GM19397 (cell line): ENCODE data around the gene HECA.
"Not testable (repeated sequence)": the region's sequence is repeated elsewhere in the genome, so short reads cannot be mapped to it uniquely, and the experiment has no call there.

Experiments used
- ATAC-seq: cut with Tn5 transposase; IDR thresholded peaks from one replicate; pipeline ENCODE4 v1.9.1; 2021; ENCODE audit warnings: mild to moderate bottlenecking, moderate library complexity; ENCODE audit not compliant: unreplicated experiment

The HECA gene

DNA sequence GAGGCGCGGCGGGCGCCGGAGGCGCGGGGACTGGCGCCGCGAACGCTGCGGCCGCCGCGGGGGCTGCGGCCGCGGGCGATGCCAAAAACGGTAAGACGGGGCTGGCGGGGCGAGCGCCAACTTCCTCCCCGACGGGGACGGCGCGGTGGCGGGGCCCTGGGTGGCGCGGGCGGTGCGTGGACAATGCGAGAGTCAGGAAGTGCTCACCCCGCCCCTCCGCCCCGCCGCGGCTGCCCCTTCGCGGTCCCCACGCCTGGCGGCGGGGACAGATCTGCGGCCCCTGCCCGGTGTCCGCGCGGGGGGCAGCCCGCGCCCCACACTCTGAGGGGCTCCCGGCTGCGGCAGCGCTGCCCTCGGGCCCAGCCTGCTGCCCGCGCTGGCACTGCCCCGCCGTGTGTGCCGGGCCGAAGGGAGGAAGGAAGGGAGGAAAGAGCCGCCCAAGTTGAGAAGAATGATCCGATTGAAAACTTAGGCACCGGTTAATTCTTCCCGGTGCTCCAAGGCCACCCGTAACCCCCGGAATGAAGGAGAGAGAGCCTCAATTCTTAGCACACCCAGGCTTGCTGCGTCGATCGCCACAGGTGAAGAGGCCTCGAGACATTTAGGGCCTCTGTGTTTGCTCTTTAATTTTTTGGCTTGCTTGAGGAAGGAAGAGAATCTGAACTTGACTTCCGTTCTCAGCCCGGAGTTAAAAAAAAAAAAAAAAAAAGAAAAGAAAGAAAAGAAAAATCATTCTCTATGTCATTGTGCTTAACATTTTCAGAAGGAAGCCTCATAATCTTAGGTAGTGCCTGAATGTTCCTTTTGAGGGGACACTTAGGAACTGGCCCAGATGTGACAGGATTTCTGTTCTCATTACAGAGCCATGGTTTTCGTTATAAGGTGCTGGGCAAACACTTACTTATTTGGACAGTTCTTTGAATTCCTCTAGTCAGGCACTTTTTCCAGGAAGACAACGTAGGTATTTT, 982 bp downstream of the HECA start:
- peak; percentile 43 for ATAC-seq

DNA sequence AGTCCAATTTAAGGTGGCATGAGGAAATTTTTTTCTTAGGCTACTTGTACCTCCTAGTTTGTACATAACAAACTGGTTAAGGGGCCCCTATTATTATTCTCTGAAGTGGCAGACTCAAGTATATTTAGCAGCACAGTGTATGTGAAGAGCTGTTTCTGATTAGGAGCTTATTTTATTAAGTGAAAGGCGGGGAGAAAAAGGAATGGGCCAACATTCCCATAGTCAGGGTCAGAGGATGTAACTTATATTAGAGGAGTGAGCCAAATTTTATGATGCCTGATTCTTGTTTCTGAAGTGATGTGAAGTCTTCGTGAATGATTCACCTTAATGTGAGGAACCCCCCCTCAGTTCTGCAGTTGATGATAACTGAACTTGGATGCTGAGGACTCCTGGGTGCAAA, 2.8 kb downstream of the HECA start:
- ATAC-seq = no peak

DNA sequence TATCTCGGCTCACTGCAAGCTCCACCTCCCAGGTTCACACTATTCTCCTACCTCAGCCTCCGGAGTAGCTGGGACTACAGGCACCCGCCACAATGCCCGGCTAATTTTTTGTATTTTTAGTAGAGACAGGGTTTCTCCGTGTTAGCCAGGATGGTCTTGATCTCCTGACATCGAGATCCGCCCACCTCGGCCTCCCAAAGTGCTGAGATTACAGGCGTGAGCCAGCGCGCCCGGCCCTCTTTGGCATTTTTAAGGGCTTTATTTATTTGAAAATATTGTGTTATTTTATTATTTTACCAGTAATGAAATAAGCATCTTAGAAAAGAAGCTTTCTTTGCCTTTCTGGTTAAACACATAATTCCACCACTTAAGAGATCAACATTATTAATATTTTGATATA, 6.0 kb downstream of the HECA start:
- not testable (repeated sequence) for ATAC-seq

GRCh38 chr6:139142262-139142661, 7.4 kb downstream of the HECA start:
- no peak for ATAC-seq

- no peak for ATAC-seq
Observed at GRCh38 chr6:139143111-139143510, 8.2 kb downstream of the HECA start.

- no peak for ATAC-seq
Observed at GRCh38 chr6:139144490-139145085, 9.7 kb downstream of the HECA start.

- ATAC-seq = no peak
Observed at GRCh38 chr6:139145661-139146060, 10.8 kb downstream of the HECA start.

GRCh38 chr6:139146317-139146726, 11.4 kb downstream of the HECA start:
- ATAC-seq = no peak

DNA sequence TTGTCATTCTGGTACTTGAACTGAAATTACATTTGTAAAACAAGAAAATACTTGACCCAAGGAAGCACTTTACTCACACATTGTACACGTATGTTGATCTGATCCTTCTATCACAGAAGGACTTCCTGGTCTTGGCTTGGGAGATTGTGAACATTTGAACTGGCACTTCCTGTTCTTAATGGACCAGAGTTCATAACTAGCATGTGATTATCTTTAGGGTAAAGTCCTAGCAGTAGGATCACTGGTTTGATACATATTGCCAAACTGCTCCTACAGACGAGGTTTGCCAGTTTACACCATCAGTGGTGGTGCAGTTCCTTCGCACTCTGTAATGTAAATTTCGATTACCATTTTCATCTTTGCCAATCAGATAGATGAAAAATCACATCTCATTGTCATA, 12.7 kb downstream of the HECA start:
- ATAC-seq = no peak

DNA sequence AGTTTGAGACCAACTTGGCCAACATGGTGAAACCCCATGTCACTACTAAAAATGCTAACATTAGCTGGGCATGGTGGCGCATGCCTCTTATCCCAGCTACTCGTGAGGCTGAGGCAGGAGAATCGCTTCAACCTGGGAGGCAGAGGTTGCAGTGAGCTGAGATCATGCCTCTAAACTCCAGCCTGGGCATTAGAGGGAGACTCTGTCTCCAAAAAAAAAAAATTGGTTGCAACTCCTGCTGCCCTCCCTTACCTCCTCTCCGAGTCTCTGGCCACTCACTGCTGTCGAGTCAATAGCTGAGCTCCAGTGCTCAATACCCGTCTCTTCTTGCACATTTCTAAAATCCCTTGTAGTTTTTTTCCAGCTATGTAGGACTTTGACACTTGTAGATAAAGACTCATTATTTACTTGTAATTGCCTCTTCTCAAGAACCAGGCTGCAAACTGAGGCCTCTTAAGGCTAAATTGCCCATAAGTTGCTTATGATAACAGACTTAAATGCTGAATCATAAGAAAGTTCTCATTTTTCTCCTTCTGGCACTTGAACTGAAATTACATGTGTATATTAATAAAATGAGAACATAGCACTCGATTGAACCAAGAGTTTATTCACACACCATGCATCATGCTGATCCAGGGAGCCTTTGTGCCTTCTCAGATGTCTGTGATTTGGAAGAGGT, 13.8 kb downstream of the HECA start:
- ATAC-seq = no peak

DNA sequence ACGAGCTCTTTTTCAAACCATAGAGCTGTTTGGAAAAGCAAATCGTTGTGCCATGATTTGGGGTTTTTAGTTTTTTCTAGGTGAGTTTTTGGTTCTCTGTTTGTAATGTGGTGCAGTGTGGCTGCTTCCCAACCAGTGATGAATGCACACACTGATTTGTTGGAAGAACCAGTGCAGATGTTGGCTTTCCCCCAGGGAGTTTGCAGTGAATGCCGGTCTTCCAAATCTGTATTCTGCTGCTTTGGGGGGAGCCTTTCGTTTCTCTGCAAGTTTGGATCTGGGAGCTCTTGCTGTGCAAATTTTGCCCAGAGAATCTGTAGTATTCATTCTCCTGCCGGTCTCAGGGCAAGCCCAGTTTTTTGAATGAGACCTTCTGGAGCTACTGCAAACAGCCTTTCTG, 14.5 kb downstream of the HECA start:
- ATAC-seq = no peak

GRCh38 chr6:139150920-139151319, 16.0 kb downstream of the HECA start:
- no peak for ATAC-seq

DNA sequence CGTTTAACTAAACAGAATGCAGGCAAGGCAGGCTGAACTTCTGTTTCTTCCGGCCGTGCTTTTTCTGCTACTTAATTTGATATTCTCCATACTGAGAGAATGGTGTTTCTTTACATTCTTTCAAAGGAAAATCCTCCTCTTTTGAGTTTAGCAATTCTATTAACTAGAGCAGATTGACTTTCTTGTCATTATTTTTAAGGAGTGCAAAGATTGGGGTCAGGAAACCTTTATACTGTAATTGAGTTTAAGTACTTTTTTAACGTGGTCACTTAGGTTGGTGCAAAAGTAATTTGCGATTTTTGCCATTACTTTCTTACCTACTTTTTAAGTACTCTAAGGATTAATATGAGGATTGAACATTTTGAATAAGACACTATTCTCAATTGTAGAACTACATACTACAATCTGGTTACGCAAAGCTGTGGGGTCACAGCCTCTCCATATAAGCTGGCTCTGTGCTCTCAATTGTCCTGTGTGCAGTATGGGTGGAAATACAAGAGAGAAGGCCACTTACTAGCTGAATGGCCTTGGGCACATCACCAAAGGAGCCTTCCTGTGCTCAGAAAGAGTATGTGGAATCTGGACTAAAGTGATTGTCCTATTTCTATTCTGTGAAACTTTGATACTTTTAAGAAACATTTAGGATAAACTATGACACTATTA, 16.7 kb downstream of the HECA start:
- ATAC-seq = no peak

DNA sequence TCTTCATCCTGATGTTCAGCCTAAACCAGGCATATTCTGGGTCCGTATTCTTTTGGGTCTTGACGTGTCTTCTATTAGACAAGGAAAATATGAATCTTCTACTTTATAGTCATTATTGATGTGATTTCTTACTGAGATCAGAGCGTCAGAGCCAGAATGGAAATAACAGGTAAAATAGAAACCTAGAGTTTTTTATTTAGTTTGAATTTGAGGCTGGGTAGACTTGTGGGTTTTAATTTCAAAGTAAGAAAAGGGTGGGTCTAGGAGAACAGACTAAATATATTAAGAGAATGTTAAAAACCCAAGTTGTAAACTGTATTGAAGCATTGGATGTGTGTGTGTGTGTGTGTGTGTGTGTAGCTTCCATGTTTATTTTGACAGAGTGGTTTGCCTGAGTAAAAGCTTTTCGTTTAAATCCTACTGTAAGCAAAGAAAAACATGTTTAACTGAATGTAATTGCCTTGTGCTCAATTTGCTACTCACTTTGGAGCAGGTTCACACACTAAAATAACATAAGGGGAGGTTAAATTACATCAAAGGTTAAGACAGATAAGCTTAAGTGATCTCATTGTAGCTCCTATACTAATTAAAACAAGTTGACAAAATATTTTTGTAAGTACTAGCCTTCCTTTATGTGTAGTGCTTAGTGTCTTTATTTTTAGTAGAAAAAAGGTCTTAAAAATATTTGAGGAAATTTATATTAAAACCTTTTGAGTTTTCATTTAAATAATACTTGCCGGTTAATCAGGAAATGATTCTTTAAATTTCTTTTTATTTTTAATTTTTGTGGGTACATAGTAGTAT, 17.4 kb downstream of the HECA start:
- ATAC-seq = no peak

DNA sequence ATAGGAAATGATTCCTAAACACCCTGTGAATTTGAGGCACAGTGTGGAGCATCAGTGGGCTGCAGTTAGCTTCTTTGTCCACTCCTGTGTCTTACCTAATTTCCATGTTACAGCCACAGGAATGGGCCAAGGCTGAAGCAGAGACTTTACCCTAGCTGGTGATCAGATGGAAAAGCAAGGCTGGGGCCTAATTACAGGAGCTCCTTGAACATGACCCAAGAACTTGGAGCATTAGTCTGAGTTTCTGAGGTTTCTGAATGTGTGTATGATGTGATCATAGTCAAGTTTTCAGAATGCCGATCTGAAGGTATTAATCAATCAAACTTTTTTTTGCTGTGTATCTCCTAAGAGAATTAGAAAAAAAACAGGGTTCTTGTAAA, 18.0 kb downstream of the HECA start:
- ATAC-seq = no peak

GRCh38 chr6:139153855-139154254, 19.0 kb downstream of the HECA start:
- no peak for ATAC-seq

- no peak for ATAC-seq
Observed at GRCh38 chr6:139154881-139155547, 20.1 kb downstream of the HECA start.

DNA sequence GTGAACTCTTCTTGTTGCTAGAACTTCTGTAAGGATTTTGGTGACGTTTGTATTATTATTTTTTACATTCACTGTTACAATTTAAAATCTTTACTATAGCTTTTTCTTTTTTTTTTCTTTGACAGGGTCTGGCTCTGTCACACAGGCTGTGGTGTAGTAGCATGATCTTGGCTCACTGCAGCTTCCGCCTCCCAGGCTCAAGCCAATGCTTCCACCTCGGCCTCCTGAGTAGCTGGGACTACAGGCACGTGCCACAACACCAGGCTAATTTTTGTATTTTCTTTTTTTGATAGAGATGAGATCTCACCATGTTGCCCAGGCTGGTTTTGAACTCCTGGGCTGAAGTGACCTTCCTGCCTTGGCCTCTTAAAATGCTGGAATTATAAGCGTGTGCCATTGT, 21.2 kb downstream of the HECA start:
- no peak for ATAC-seq

DNA sequence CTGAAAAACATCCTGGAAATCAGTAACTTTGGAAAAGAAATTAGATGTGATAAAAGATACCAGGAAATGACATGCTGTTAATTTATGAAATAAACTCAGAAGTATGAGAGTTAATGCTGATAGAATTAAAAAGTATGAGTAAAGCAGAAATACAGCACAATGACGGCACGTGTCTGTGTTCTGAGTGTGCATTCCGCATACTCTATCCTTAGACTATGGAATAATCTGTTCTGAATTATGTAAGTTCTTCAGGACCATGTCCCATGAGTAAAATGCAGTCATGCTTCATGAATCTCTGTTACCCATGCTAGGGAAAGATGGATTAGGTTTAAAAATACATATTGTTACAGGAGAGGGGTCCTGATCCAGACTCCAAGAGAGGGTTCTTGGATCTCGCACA, 21.7 kb downstream of the HECA start:
- no peak for ATAC-seq

DNA sequence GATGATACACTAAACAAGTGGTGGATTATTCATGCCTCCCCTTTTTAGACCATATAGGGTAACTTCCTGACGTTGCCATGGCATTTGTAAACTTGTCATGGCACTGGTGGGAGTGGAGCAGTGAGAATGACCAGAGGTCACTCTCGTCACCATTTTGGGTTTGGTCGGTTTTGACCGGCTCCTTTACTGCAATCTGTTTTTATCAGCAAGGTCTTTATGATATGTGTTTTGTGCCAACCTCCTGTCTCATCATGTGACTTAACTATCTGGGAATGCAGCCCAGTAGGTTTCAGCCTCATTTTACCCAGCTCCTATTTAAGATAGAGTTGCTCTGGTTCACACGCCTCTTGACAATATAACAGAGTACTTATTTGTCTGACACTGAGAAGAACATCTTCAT, 22.2 kb downstream of the HECA start:
- not testable (repeated sequence) for ATAC-seq
